ENCODE measurements around the gene VPS51. TPM values are rescaled to one million over a fixed set of nuclear protein-coding genes. Genes with fewer than 3 reads are reported as not detected.

Gene VPS51
- total RNA-seq, 1 donor from 2014 or later: 41.4 TPM

GRCh38 chr11:65130631-65131416 lies 34.8 kb downstream of the VPS51 start:
- Mint-ChIP-seq H3K27me3 (ENCODE audit: low read depth, unreplicated experiment) (no peaks in the 10 kb centered on the region), H3K4me1 (ENCODE audit: low read depth, unreplicated experiment) (peaks cover 5% of the 10 kb centered on the region), H3K4me3 (ENCODE audit: unreplicated experiment) (no peak overlapping the region), H3K27ac (ENCODE audit: unreplicated experiment) (no peak overlapping the region), H3K9me3 (ENCODE audit: unreplicated experiment) (no peaks in the 10 kb centered on the region), H3K36me3 (ENCODE audit: low read depth, unreplicated experiment) (peaks cover 19% of the 10 kb centered on the region)
- Histone ChIP-seq H3K27me3 (ENCODE audit: insufficient read depth, low read length) (no peaks in the 10 kb centered on the region), H2AFZ (ENCODE audit: low read depth, low read length) (no peak overlapping the region), H3K4me2 (ENCODE audit: low read length) (no peak overlapping the region), H3K36me3 (ENCODE audit: insufficient read depth, low read length) (peaks cover 40% of the 10 kb centered on the region), H3K9ac (ENCODE audit: low read length) (no peak overlapping the region), H3K27ac (ENCODE audit: low read depth, low read length) (no peak overlapping the region), H3K9me3 (ENCODE audit: insufficient read depth, low read depth, low read length) (no peaks in the 10 kb centered on the region), H4K20me1 (ENCODE audit: insufficient read depth, low read length) (peaks cover 64% of the 10 kb centered on the region), H3K4me3 (ENCODE audit: insufficient read depth, low read depth, low read length) (no peak overlapping the region), H3K79me2 (ENCODE audit: insufficient read depth, low read length) (peaks cover 38% of the 10 kb centered on the region), H3K4me1 (ENCODE audit: insufficient read depth, low read length) (peaks cover 13% of the 10 kb centered on the region)
- FAIRE-seq: no peak
- DNase-seq (ENCODE audit: low read depth): no peak
- TF ChIP-seq EZH2 (IDR thresholded peaks at IDR 0.05; ENCODE audit: insufficient read depth, low read length): no peak
- no peak for TF ChIP-seq CTCF (IDR thresholded peaks at IDR 0.05; ENCODE audit: insufficient read depth, low read depth, low read length)

- no peak for FAIRE-seq
Measured at GRCh38 chr11:65131417-65131776, 35.4 kb downstream of the VPS51 start.

More at GRCh38 chr11:65131417-65131776, 35.4 kb downstream of the VPS51 start:
- no peaks in the 10 kb centered on the region for H3K27me3 ChIP-seq (ENCODE audit: insufficient read depth, low read length)
- H3K36me3 Mint-ChIP-seq (ENCODE audit: low read depth, unreplicated experiment): peaks cover 20% of the 10 kb centered on the region
- H3K9me3 ChIP-seq (ENCODE audit: insufficient read depth, low read depth, low read length): no peaks in the 10 kb centered on the region
- no peak for TF ChIP-seq EZH2 (IDR thresholded peaks at IDR 0.05; ENCODE audit: insufficient read depth, low read length)
- TF ChIP-seq CTCF (IDR thresholded peaks at IDR 0.05; ENCODE audit: insufficient read depth, low read depth, low read length): no peak
- peaks cover 8% of the 10 kb centered on the region for H3K4me1 Mint-ChIP-seq (ENCODE audit: low read depth, unreplicated experiment)
- H3K4me2 ChIP-seq (ENCODE audit: low read length): no peak overlapping the region
- H4K20me1 ChIP-seq (ENCODE audit: insufficient read depth, low read length): peaks cover 64% of the 10 kb centered on the region
- no peak overlapping the region for H3K27ac ChIP-seq (ENCODE audit: low read depth, low read length)
- peaks cover 13% of the 10 kb centered on the region for H3K4me1 ChIP-seq (ENCODE audit: insufficient read depth, low read length)
- no peak for DNase-seq (ENCODE audit: low read depth)
- H3K4me3 Mint-ChIP-seq (ENCODE audit: unreplicated experiment): no peak overlapping the region
- peaks cover 37% of the 10 kb centered on the region for H3K36me3 ChIP-seq (ENCODE audit: insufficient read depth, low read length)
- H3K4me3 ChIP-seq (ENCODE audit: insufficient read depth, low read depth, low read length): no peak overlapping the region
- H3K79me2 ChIP-seq (ENCODE audit: insufficient read depth, low read length): peaks cover 38% of the 10 kb centered on the region
- no peak overlapping the region for H3K27ac Mint-ChIP-seq (ENCODE audit: unreplicated experiment)
- H3K9me3 Mint-ChIP-seq (ENCODE audit: unreplicated experiment): no peaks in the 10 kb centered on the region
- no peak overlapping the region for H2AFZ ChIP-seq (ENCODE audit: low read depth, low read length)
- H3K27me3 Mint-ChIP-seq (ENCODE audit: low read depth, unreplicated experiment): no peaks in the 10 kb centered on the region
- no peak overlapping the region for H3K9ac ChIP-seq (ENCODE audit: low read length)
